Neuronal stem cell (in vitro differentiated cells): ENCODE measurements around the gene TXNL4B.

Experiments used
- DNase-seq: peaks from one replicate; pipeline ENCODE4 v3.0.0-alpha.2; 2013; ENCODE audit warnings: low spot score
- H2AFZ ChIP-seq: one replicate; pipeline ENCODE4 v1.6.1; 2013; ENCODE audit warnings: mild to moderate bottlenecking, low read length, inconsistent platforms
- H2AK5ac ChIP-seq: 2 replicates; pipeline ENCODE4 v1.6.1; 2013; ENCODE audit warnings: low read depth, mild to moderate bottlenecking, inconsistent platforms, low read length, moderate library complexity, mixed read lengths
- H2BK120ac ChIP-seq: 2 replicates; pipeline ENCODE4 v1.6.1; 2013; ENCODE audit warnings: low read depth, mild to moderate bottlenecking, inconsistent platforms, low read length, moderate library complexity, mixed read lengths
- H2BK12ac ChIP-seq: one replicate; pipeline ENCODE4 v1.6.1; 2013; ENCODE audit warnings: low read length, inconsistent platforms
- H2BK15ac ChIP-seq: 2 replicates; pipeline ENCODE4 v1.6.1; 2013; ENCODE audit warnings: mild to moderate bottlenecking, low read length, inconsistent platforms, mixed read lengths
- H2BK5ac ChIP-seq: one replicate; pipeline ENCODE4 v1.6.1; 2013; ENCODE audit warnings: inconsistent platforms, mild to moderate bottlenecking, low read length, moderate library complexity
- H3K14ac ChIP-seq: one replicate; pipeline ENCODE4 v1.6.1; 2013; ENCODE audit warnings: low read length, inconsistent platforms
- H3K18ac ChIP-seq: 2 replicates; pipeline ENCODE4 v1.6.1; 2013; ENCODE audit warnings: low read length, inconsistent platforms
- H3K23ac ChIP-seq: 2 replicates; pipeline ENCODE4 v1.6.1; 2013; ENCODE audit warnings: low read depth, mild to moderate bottlenecking, mixed read lengths, low read length, inconsistent platforms; ENCODE audit not compliant: poor library complexity
- H3K27ac ChIP-seq: replicated peaks from 3 replicates; pipeline ENCODE4 v1.5.1; 2013; ENCODE audit warnings: low read length, inconsistent platforms
- H3K27me3 ChIP-seq, 3 experiments: 2 replicates each; pipeline ENCODE4 v1.6.1; 2013; ENCODE audit warnings: low read length in 3 of 3, mild to moderate bottlenecking in 2 of 3, inconsistent platforms in 1 of 3, low read depth in 1 of 3, mixed read lengths in 1 of 3, moderate library complexity in 1 of 3; ENCODE audit not compliant: control insufficient read depth in 3 of 3, insufficient read depth in 3 of 3
- H3K36me3 ChIP-seq, 2 donors: replicated peaks in 1 of 2; 2 replicates each; pipeline ENCODE4 v1.6.1; 2013; ENCODE audit warnings: low read length in 2 of 2; ENCODE audit not compliant: control insufficient read depth in 2 of 2, insufficient read depth in 2 of 2
- H3K4ac ChIP-seq: 2 replicates; pipeline ENCODE4 v1.6.1; 2013; ENCODE audit warnings: inconsistent platforms, mild to moderate bottlenecking, low read length, moderate library complexity
- H3K4me1 ChIP-seq, 2 donors: 1 replicate in 1 of 2; 2 replicates in 1 of 2; pipeline ENCODE4 v1.6.1; 2013; ENCODE audit warnings: low read length in 2 of 2, low read depth in 1 of 2; ENCODE audit not compliant: control insufficient read depth in 2 of 2, insufficient read depth in 1 of 2
- H3K4me2 ChIP-seq: one replicate; pipeline ENCODE4 v1.6.1; 2013; ENCODE audit warnings: mild to moderate bottlenecking, low read length, inconsistent platforms; ENCODE audit not compliant: insufficient read depth, poor library complexity, severe bottlenecking
- H3K4me3 ChIP-seq, 2 donors: 2 replicates each; pipeline ENCODE4 v1.5.1; 2013; ENCODE audit warnings: low read length in 2 of 2, mild to moderate bottlenecking in 2 of 2, inconsistent platforms in 1 of 2, moderate library complexity in 1 of 2
- H3K79me1 ChIP-seq: one replicate; pipeline ENCODE4 v1.6.1; 2013; ENCODE audit warnings: low read depth, mild to moderate bottlenecking, inconsistent platforms, low read length, moderate library complexity
- H3K9ac ChIP-seq: one replicate; pipeline ENCODE4 v1.6.1; 2013; ENCODE audit warnings: mild to moderate bottlenecking, low read depth, low read length, inconsistent platforms; ENCODE audit not compliant: poor library complexity
- H3K9me3 ChIP-seq, 2 donors: replicated peaks in 1 of 2; 2 replicates each; pipeline versions ENCODE3 to v1.6.1; 2013; ENCODE audit warnings: low read length in 2 of 2, mild to moderate bottlenecking in 2 of 2, inconsistent platforms in 1 of 2, low read depth in 1 of 2, mixed read lengths in 1 of 2, moderate library complexity in 1 of 2; ENCODE audit not compliant: control insufficient read depth in 2 of 2, insufficient read depth in 1 of 2
- H4K8ac ChIP-seq: one replicate; pipeline ENCODE4 v1.6.1; 2013; ENCODE audit warnings: low read depth, mild to moderate bottlenecking, inconsistent platforms, low read length, moderate library complexity
- H4K91ac ChIP-seq: one replicate; pipeline ENCODE4 v1.6.1; 2013; ENCODE audit warnings: low read length, low read depth, mild to moderate bottlenecking, inconsistent platforms; ENCODE audit not compliant: poor library complexity
- WGBS, 2 donors: extraction: QIAGEN DNeasy Blood & Tissue Kit; methylation state at CpG; one replicate each; pipeline ENCODE4 v1.1.7; 2013; ENCODE audit warnings: missing lambda C conversion rate in 2 of 2, mixed read lengths in 1 of 2; ENCODE audit not compliant: insufficient read length in 2 of 2, insufficient replicate concordance in 1 of 2; ENCODE audit errors: extremely low coverage in 2 of 2; 5-methylcytosine and 5-hydroxymethylcytosine counted together

Gene TXNL4B

GRCh38 chr16:72051818-72052217 is 41.6 kb downstream of the TXNL4B start:
- no CpG with 5 or more reads among the region's 2 CpGs for WGBS, 2 donors
- Histone ChIP-seq H4K8ac (no peak overlapping the region), H3K14ac (no peak overlapping the region), H3K4me3 (no peak overlapping the region), H4K91ac (no peak overlapping the region), H3K18ac (no peak overlapping the region), H3K36me3 (no peaks in the 10 kb centered on the region), H3K23ac (no peak overlapping the region), H2BK12ac (no peak overlapping the region), H3K27me3 (no peaks in the 10 kb centered on the region), H2AK5ac (no peak overlapping the region), H2BK5ac (no peak overlapping the region), H3K4me1 (no peaks in the 10 kb centered on the region), H3K9ac (no peak overlapping the region), H3K4ac (no peak overlapping the region), H3K9me3 (peaks cover 0 to 4% of the 10 kb centered on the region in 2 donors), H2BK120ac (no peak overlapping the region), H2AFZ (no peak overlapping the region), H3K79me1 (no peaks in the 10 kb centered on the region), H3K4me2 (no peak overlapping the region), H3K27ac (no peak overlapping the region), H2BK15ac (no peak overlapping the region)
- DNase-seq: no peak

- H4K91ac ChIP-seq: no peak overlapping the region
- H3K27ac ChIP-seq: no peak overlapping the region
- H3K36me3 ChIP-seq: no peaks in the 10 kb centered on the region
- H3K4ac ChIP-seq: no peak overlapping the region
- H4K8ac ChIP-seq: no peak overlapping the region
- H2BK120ac ChIP-seq: no peak overlapping the region
- no peak overlapping the region for H2AFZ ChIP-seq
- no peak overlapping the region for H2AK5ac ChIP-seq
- no peaks in the 10 kb centered on the region for H3K27me3 ChIP-seq
- no peaks in the 10 kb centered on the region for H3K79me1 ChIP-seq
- no peak overlapping the region for H2BK15ac ChIP-seq
- no peak overlapping the region for H3K4me3 ChIP-seq
- H3K4me2 ChIP-seq: no peak overlapping the region
- no peak for DNase-seq
- no peak overlapping the region for H2BK12ac ChIP-seq
- H2BK5ac ChIP-seq: no peak overlapping the region
- H3K9me3 ChIP-seq: peaks cover 0 to 4% of the 10 kb centered on the region in 2 donors
- H3K9ac ChIP-seq: no peak overlapping the region
- H3K14ac ChIP-seq: no peak overlapping the region
- WGBS, 2 donors: no CpG with 5 or more reads among the region's 4 CpGs
- no peak overlapping the region for H3K18ac ChIP-seq
- H3K23ac ChIP-seq: no peak overlapping the region
- H3K4me1 ChIP-seq: no peaks in the 10 kb centered on the region
Observed at GRCh38 chr16:72050769-72051464, 42.5 kb downstream of the TXNL4B start.

GRCh38 chr16:72049110-72049509 is 44.3 kb downstream of the TXNL4B start:
- Histone ChIP-seq H3K36me3 (no peaks in the 10 kb centered on the region), H4K8ac (no peak overlapping the region), H3K14ac (no peak overlapping the region), H2BK5ac (no peak overlapping the region), H3K4me3 (no peak overlapping the region), H3K4ac (no peak overlapping the region), H3K4me1 (no peaks in the 10 kb centered on the region), H3K9ac (no peak overlapping the region), H3K9me3 (peaks cover 0 to 4% of the 10 kb centered on the region in 2 donors), H3K23ac (no peak overlapping the region), H2AFZ (no peak overlapping the region), H3K27ac (no peak overlapping the region), H2AK5ac (no peak overlapping the region), H4K91ac (no peak overlapping the region), H2BK120ac (no peak overlapping the region), H2BK12ac (no peak overlapping the region), H3K4me2 (no peak overlapping the region), H2BK15ac (no peak overlapping the region), H3K79me1 (no peaks in the 10 kb centered on the region), H3K18ac (no peak overlapping the region), H3K27me3 (no peaks in the 10 kb centered on the region)
- no peak for DNase-seq

- no peak for DNase-seq
- no peak overlapping the region for H3K9ac ChIP-seq
- no peak overlapping the region for H2BK5ac ChIP-seq
Observed at GRCh38 chr16:72044825-72045359, 48.5 kb downstream of the TXNL4B start.

More at GRCh38 chr16:72044825-72045359, 48.5 kb downstream of the TXNL4B start:
- Histone ChIP-seq H3K9me3 (peaks cover 0 to 4% of the 10 kb centered on the region in 2 donors), H3K14ac (no peak overlapping the region), H3K23ac (no peak overlapping the region), H2AFZ (no peak overlapping the region), H2BK120ac (no peak overlapping the region), H4K8ac (no peak overlapping the region), H3K18ac (no peak overlapping the region), H3K79me1 (no peaks in the 10 kb centered on the region), H3K27ac (no peak overlapping the region), H3K4me2 (no peak overlapping the region), H3K27me3 (no peaks in the 10 kb centered on the region), H2BK12ac (no peak overlapping the region), H3K4me3 (no peak overlapping the region), H3K4ac (no peak overlapping the region), H4K91ac (no peak overlapping the region), H3K36me3 (no peaks in the 10 kb centered on the region), H2BK15ac (no peak overlapping the region), H3K4me1 (no peaks in the 10 kb centered on the region), H2AK5ac (no peak overlapping the region)
- WGBS, 2 donors: no CpG with 5 or more reads among the region's 2 CpGs
